Adrenal gland (tissue), 19 donors: ENCODE results near the gene FAM174C. TPM values are rescaled to one million over a fixed set of nuclear protein-coding genes. Genes with fewer than 3 reads are reported as not detected.

Source experiments
- DNase-seq, 7 donors: peaks; one replicate each; pipeline ENCODE4 v3.0.0-alpha.2; 2019 to 2020
- H3K27ac ChIP-seq, 5 donors: fragments of 200-600 bp; sonication (generic) in 4 of 5; 1 replicate in 3 of 5; 2 replicates in 2 of 5; pipeline versions ENCODE4 v1.5.1 to v1.8.0; 2016 to 2020; ENCODE audit warnings: mild to moderate bottlenecking in 1 of 5
- H3K27me3 ChIP-seq: fragments of 200-600 bp; 2 replicates; pipeline ENCODE4 v1.8.0; 2021
- H3K36me3 ChIP-seq, 2 donors: fragments of 200-600 bp; replicated peaks in 1 of 2; 1 replicate in 1 of 2; 2 replicates in 1 of 2; pipeline versions ENCODE4 v1.5.1 to v1.8.0; 2018 to 2022
- H3K4me1 ChIP-seq, 2 donors: fragments of 200-600 bp; replicated peaks in 1 of 2; 1 replicate in 1 of 2; 2 replicates in 1 of 2; pipeline versions ENCODE4 v1.5.1 to v1.8.0; 2018 to 2021
- H3K4me3 ChIP-seq, 4 donors: fragments of 200-600 bp; sonication (generic) in 3 of 4; one replicate each; pipeline ENCODE4 v1.5.1; 2016 to 2018
- H3K9me3 ChIP-seq, 3 donors: fragments of 200-600 bp; sonication (generic) in 1 of 3; replicated peaks in 1 of 3; 1 replicate in 2 of 3; 2 replicates in 1 of 3; pipeline versions ENCODE4 v1.5.1 to v1.8.0; 2016 to 2021
- POLR2A ChIP-seq, 2 donors: fragments of 450-650 bp; IDR thresholded peaks; one replicate each; pipeline ENCODE4 v1.6.1; 2017; ENCODE audit warnings: antibody characterized with exemption in 2 of 2, mild to moderate bottlenecking in 2 of 2, moderate library complexity in 1 of 2
- WGBS, 4 donors: extraction: QIAGEN DNeasy Blood & Tissue Kit in 2 of 4; methylation state at CpG; one replicate each; pipeline versions ENCODE4 v1.1.5 to v1.1.7; 2013 to 2017; 5-methylcytosine and 5-hydroxymethylcytosine counted together
- intact Hi-C, 2 donors: fragments of 100-400 bp; cut with DNase I; formaldehyde crosslinking; loops; one replicate each; pipeline versions ENCODE4 v1.14.1 to v1.15.0; 2022 to 2023
- long read RNA-seq, 10 donors: library from polyadenylated mRNA in 3 of 10; unstranded in 2 of 10; stranded (forward) in 1 of 10; transcript quantifications; one replicate each; pipeline ENCODE4 v2.0.0 and lab custom pipeline, GENCODE V29; 2021 to 2026
- polyA plus RNA-seq, 3 donors: library from polyadenylated mRNA; stranded (reverse); fragments of 200-250 nt in 2 of 3; fragments of 350-450 nt in 1 of 3; fragmentation: Illumina TruSeq in 1 of 3; extraction: RNeasy Lipid Tissue Mini Kit (QIAGEN cat#74804) in 1 of 3; gene quantifications; one replicate each; pipeline ENCODE4 v1.2.3, GENCODE V29; 2013 to 2014
- total RNA-seq, 9 donors: library from RNA; depleted of rRNA in 4 of 9; stranded (reverse); fragments of >200 nt in 4 of 9; fragments of 120-200 nt in 1 of 9; fragmentation: NEBNext Ultra II Directional in 1 of 9; extraction: Animal tissue kit (Norgen Biotek cat#: 25700) in 1 of 9; gene quantifications; one replicate each; pipeline versions ENCODE4 v1.1.0 to v1.2.4, GENCODE V29; 2013 to 2023
- TF ChIP-seq, protein P1 (sequence below), 6 experiments: fragments of 450-650 bp in 4 of 6; fragments of 200-600 bp in 2 of 6; sonication (generic) in 1 of 6; IDR thresholded peaks; 1 replicate in 5 of 6; 2 replicates in 1 of 6; pipeline versions ENCODE4 v1.5.1 to v1.8.0; 2016 to 2021; ENCODE audit warnings: antibody characterized with exemption in 6 of 6, mild to moderate bottlenecking in 2 of 6, moderate library complexity in 1 of 6
- donor health status: healthy with polysubstance abuse.
- donor health status: Bipolar disorder and iron deficiency.
- donor health status: DM: yes; HTN: yes; CAD: no.
- donor health status: DM: no; HTN: no; CAD: no.
- donor health status: DM: no; HTN: no; CAD: no.
- donor health status: DM: yes; HTN: yes; CAD: no.

FAM174C gene
- total RNA-seq, result 100 to 1,000 TPM in 3 of 9 donors, 10 to 100 TPM in 6; 48.4 to 279 (median 85.0) TPM
- 100 to 1,000 TPM in 2 of 3 donors, 1 to 10 TPM in 1; 3.8 to 139 (median 123) TPM for polyA plus RNA-seq
- long read RNA-seq, donor 1, transcript C19orf24-201 (3 exons, 983 nt), result major isoform, 39 of 62 reads
- long read RNA-seq, donor 1, transcript C19orf24-202 (3 exons, 668 nt), result minor isoform, 11 of 62 reads
- long read RNA-seq, donor 1, partial matches to known transcripts, result 11 of 62 reads
- long read RNA-seq, donor 1, other reads (novel, unspliced or antisense), result 0 of 62 reads
- long read RNA-seq, donor 2, transcript C19orf24-201 (3 exons, 983 nt), result major isoform, 21 of 24 reads
- long read RNA-seq, donor 2, partial matches to known transcripts, result 0 of 24 reads
- long read RNA-seq, donor 2, other reads (novel, unspliced or antisense), result 0 of 24 reads
- long read RNA-seq, donor 3, transcript C19orf24-201 (3 exons, 983 nt), result major isoform, 33 of 50 reads
- long read RNA-seq, donor 3, transcript C19orf24-202 (3 exons, 668 nt), result minor isoform, 7 of 50 reads
- long read RNA-seq, donor 3, partial matches to known transcripts, result 8 of 50 reads
- long read RNA-seq, donor 3, other reads (novel, unspliced or antisense), result 0 of 50 reads
- long read RNA-seq, donor 4, transcript C19orf24-201 (3 exons, 983 nt), result major isoform, 74 of 82 reads
- long read RNA-seq, donor 4, partial matches to known transcripts, result 0 of 82 reads
- long read RNA-seq, donor 4, other reads (novel, unspliced or antisense), result 3 of 82 reads
- long read RNA-seq, donor 5, transcript C19orf24-201 (3 exons, 983 nt), result major isoform, 64 of 76 reads
- long read RNA-seq, donor 5, transcript C19orf24-202 (3 exons, 668 nt), result minor isoform, 9 of 76 reads
- long read RNA-seq, donor 5, partial matches to known transcripts, result 2 of 76 reads
- long read RNA-seq, donor 5, other reads (novel, unspliced or antisense), result 0 of 76 reads
- long read RNA-seq, donor 6, transcript C19orf24-201 (3 exons, 983 nt), result major isoform, 52 of 67 reads
- long read RNA-seq, donor 6, transcript C19orf24-202 (3 exons, 668 nt), result minor isoform, 9 of 67 reads
- long read RNA-seq, donor 6, partial matches to known transcripts, result 0 of 67 reads
- long read RNA-seq, donor 6, other reads (novel, unspliced or antisense), result 3 of 67 reads
- long read RNA-seq, donor 7, transcript C19orf24-201 (3 exons, 983 nt), result major isoform, 18 of 23 reads
- long read RNA-seq, donor 7, partial matches to known transcripts, result 0 of 23 reads
- long read RNA-seq, donor 7, other reads (novel, unspliced or antisense), result 0 of 23 reads
- long read RNA-seq, donor 8, transcript C19orf24-201 (3 exons, 983 nt), result major isoform, 40 of 44 reads
- long read RNA-seq, donor 8, partial matches to known transcripts, result 0 of 44 reads
- long read RNA-seq, donor 8, other reads (novel, unspliced or antisense), result 0 of 44 reads
- long read RNA-seq, donor 9, transcript C19orf24-201 (3 exons, 983 nt), result major isoform, 11 of 20 reads
- long read RNA-seq, donor 9, partial matches to known transcripts, result 5 of 20 reads
- long read RNA-seq, donor 9, other reads (novel, unspliced or antisense), result 0 of 20 reads
- long read RNA-seq, donor 10, transcript C19orf24-201 (3 exons, 983 nt), result major isoform, 20 of 32 reads
- long read RNA-seq, donor 10, partial matches to known transcripts, result 10 of 32 reads
- long read RNA-seq, donor 10, other reads (novel, unspliced or antisense), result 0 of 32 reads

DNA sequence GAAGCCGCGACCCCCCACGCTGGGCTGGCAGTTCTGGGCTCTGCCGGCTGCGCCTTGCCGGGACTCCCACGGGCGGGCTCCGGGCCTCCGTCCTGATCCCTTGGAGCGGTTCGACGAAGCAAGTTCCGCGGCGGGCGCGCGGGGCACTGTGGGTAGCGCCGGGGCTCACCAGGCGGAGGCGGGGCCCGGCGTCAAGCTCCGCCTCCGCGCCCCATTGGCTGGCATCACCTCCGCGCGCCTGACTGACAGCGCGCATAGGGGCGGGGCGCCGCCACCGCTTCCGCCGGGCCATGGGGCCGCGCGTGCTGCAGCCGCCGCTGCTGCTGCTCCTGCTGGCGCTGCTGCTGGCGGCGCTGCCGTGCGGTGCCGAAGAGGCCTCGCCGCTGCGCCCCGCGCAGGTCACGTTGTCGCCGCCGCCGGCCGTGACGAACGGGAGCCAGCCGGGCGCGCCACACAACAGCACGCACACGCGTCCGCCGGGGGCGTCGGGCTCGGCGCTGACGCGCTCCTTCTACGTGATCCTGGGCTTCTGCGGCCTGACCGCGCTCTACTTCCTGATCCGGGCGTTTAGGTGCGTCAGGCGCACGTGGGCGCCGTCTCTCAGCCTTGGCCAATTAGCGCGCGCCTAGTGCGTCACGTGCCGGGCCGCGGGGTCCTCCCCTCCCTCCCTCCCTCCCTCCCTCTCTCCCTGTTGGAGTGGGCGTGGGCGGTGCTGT is at the start of gene FAM174C:
FAM174C (plus strand) TSS at position 271 of the 716 bp plus-strand sequence; CDS start at position 291, 20 bp downstream.
- peak; percentile 70 to 74 for TF ChIP-seq POLR2A (IDR thresholded peaks at IDR 0.05)
- TF ChIP-seq, protein P1, sequence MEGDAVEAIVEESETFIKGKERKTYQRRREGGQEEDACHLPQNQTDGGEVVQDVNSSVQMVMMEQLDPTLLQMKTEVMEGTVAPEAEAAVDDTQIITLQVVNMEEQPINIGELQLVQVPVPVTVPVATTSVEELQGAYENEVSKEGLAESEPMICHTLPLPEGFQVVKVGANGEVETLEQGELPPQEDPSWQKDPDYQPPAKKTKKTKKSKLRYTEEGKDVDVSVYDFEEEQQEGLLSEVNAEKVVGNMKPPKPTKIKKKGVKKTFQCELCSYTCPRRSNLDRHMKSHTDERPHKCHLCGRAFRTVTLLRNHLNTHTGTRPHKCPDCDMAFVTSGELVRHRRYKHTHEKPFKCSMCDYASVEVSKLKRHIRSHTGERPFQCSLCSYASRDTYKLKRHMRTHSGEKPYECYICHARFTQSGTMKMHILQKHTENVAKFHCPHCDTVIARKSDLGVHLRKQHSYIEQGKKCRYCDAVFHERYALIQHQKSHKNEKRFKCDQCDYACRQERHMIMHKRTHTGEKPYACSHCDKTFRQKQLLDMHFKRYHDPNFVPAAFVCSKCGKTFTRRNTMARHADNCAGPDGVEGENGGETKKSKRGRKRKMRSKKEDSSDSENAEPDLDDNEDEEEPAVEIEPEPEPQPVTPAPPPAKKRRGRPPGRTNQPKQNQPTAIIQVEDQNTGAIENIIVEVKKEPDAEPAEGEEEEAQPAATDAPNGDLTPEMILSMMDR (IDR thresholded peaks at IDR 0.05), result peak in 2 of 6 experiments; percentile 3 to 23
- Histone ChIP-seq H3K4me3 (peak within 1 kb of the TSS in 2 of 4 donors; percentile 31 to 78), H3K36me3 (peaks cover 0 to 64% of the 10 kb centered on the region in 2 donors), H3K9me3 (no peaks in the 10 kb centered on the region), H3K27ac (peak within 1 kb of the TSS; percentile 51 to 99 (median 98)), H3K27me3 (no peaks in the 10 kb centered on the region), H3K4me1 (peaks cover 40 to 58% of the 10 kb centered on the region in 2 donors)
- 0% methylated on average over 8 to 92 of the region's 98 CpGs; no CpG with 5 or more reads in 1 of the 4 donors for WGBS, 4 donors
- peak; percentile 95 to 98 (median 97) for DNase-seq
- intact Hi-C loops, result loop anchor here in 1 of 2 donors (10.0 kb wide), 1 partner anchor 159 kb away; the partner anchor contains the start of gene RPS15

DNA sequence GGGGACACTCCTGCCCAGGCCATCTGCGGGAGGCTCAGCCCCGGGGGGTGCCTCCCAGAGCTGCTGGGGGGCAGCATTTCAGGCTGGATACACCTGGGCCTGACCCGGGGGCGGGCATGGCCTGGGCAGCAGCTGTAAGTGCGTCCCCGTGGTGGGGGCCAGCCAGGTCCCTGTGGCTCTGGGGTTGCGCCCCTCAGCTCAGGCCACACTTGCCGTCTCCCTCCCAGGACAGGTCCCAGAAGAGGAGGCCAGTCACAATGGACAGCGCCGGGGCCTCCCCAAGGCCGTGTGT is 49.2 kb upstream of the FAM174C start:
- TF ChIP-seq POLR2A (IDR thresholded peaks at IDR 0.05), result no peak
- TF ChIP-seq, protein P1 (IDR thresholded peaks at IDR 0.05), result no peak
- no peak overlapping the region for H3K4me3 ChIP-seq
- H3K27ac ChIP-seq, result no peak overlapping the region
- no peaks in the 10 kb centered on the region for H3K27me3 ChIP-seq
- peaks cover 7 to 25% of the 10 kb centered on the region in 2 donors for H3K4me1 ChIP-seq
- no peaks in the 10 kb centered on the region for H3K9me3 ChIP-seq
- H3K36me3 ChIP-seq, result peaks cover 0 to 65% of the 10 kb centered on the region in 2 donors
- intact Hi-C loops, result no loop called here
- WGBS, 4 donors, result 91 to 93% methylated on average over 11 of the region's 11 CpGs; no CpG with 5 or more reads in 2 of the 4 donors
- DNase-seq, result no peak

DNA sequence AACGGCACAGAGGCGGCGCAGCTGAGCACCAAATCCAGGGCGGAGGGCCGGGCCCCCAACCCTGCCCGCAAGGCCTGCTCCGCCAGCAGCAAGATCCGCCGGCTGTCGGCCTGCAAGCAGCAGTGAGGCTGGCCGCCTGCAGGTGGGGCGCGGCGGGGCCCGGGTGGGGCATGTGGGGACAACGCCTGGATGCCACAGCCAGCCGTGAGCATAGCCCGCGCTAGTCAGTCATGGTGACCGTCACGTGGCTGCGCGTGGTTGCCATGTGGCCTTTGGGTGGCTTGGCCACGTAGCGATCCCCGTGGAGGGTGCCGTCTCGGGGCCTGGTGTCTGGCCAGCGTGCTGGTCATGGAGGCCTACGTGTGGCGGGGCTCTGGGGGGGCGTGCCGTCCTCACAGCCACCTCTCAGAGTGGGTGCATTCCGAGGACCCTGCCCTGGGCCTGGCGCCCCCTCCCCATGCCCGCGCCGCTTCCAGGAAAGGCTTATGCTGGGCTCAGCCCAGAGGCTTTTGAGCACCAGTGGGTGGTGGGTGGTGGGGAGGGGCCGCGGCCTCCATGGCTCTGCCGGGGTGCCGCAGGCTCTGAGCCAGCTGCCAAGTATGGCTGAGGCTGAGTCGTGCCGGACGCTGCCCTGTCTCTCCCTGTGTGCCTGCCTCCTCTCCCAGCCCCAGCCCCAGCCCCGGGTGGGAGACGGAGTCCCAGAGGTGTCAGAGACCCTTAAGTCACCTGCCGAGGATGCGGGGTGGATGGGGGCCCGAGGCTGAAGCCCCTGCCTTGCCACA is 48.6 kb upstream of the FAM174C start:
- Histone ChIP-seq H3K9me3 (no peaks in the 10 kb centered on the region), H3K27ac (no peak overlapping the region), H3K4me3 (no peak overlapping the region), H3K4me1 (peaks cover 3 to 20% of the 10 kb centered on the region in 2 donors), H3K27me3 (no peaks in the 10 kb centered on the region), H3K36me3 (peaks cover 0 to 61% of the 10 kb centered on the region in 2 donors)
- TF ChIP-seq, protein P1 (IDR thresholded peaks at IDR 0.05), result no peak
- TF ChIP-seq POLR2A (IDR thresholded peaks at IDR 0.05), result no peak
- WGBS, 4 donors, result 78 to 94% (median 92%) methylated on average over 5 to 50 of the region's 50 CpGs
- intact Hi-C loops, result no loop called here
- DNase-seq, result no peak
